ENCODE data around the gene KCTD1.
"Not testable (repeated sequence)": the region's sequence is repeated elsewhere in the genome, so short reads cannot be mapped to it uniquely, and the experiment has no call there.

KCTD1 gene

GRCh38 chr18:26442126-26442525 is 106.2 kb downstream of the KCTD1 start:
- no peak overlapping the region for H3K27ac ChIP-seq
- TF ChIP-seq CTCF (IDR thresholded peaks at IDR 0.05) (no peak), ZFX (IDR thresholded peaks at IDR 0.05; ENCODE audit: borderline replicate concordance) (no peak)

DNA sequence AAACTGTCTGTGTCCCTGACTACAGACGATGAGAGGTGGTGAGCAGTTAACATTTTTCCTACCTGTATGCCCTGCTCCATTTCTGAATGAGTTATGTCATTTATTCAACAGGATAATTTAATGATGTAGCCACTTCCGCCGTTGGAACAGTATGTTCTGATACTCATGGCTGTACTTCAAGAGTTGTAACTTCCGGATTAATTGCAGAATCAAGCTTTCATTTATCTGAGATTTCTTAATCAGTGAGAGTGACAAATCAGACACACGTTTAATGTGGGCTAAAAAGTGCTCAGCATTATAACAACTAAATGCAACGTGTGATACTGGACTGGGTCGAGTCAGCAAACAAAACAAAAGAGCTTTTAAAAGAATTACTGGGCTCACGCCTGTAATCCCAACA is 107.7 kb downstream of the KCTD1 start:
- no peak for TF ChIP-seq ZFX (IDR thresholded peaks at IDR 0.05; ENCODE audit: borderline replicate concordance)
- no peak for TF ChIP-seq CTCF (IDR thresholded peaks at IDR 0.05)
- H3K27ac ChIP-seq, result no peak overlapping the region

DNA sequence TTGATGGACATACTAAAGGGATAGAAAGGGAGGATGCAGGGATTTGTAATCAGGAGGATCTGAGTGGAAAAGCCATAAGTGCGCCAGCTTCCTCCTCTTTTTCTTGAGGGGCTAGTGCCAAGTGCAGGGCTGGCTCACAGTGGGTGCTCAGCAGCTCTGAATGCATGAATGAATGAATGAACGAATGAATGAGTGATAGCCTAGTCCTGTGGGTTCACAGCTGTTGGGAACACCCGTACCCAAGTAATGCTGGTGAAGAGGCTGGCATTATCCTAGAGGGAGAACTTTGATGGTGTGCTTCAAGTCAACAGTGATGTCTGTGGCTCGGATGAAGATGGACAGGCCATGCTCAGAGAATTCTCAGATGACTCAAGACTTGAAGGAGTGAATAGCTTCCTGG is 108.8 kb downstream of the KCTD1 start:
- no peak for TF ChIP-seq ZFX (IDR thresholded peaks at IDR 0.05; ENCODE audit: borderline replicate concordance)
- no peak for TF ChIP-seq CTCF (IDR thresholded peaks at IDR 0.05)
- no peak overlapping the region for H3K27ac ChIP-seq

DNA sequence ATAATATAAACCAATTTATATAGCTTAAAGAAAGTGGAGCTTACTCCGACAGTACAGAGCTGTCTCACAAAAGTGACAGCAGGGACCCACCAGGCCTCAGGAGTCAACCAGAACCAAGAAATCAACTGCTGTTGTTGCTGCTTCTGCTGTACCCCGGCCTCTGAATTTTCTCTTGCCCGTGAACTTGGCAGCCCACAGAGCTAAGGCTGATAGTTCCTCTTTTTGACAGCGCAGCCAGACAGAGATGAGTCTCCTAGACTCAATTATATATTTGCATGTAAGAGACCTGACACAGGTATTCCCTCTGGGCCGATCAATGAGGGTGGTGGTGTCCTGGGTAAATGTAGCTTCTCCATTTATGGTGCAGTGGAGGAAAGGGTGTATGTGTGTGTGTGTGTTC is 109.4 kb downstream of the KCTD1 start:
- TF ChIP-seq ZFX (IDR thresholded peaks at IDR 0.05; ENCODE audit: borderline replicate concordance) (no peak), CTCF (IDR thresholded peaks at IDR 0.05) (no peak)
- no peak overlapping the region for H3K27ac ChIP-seq

DNA sequence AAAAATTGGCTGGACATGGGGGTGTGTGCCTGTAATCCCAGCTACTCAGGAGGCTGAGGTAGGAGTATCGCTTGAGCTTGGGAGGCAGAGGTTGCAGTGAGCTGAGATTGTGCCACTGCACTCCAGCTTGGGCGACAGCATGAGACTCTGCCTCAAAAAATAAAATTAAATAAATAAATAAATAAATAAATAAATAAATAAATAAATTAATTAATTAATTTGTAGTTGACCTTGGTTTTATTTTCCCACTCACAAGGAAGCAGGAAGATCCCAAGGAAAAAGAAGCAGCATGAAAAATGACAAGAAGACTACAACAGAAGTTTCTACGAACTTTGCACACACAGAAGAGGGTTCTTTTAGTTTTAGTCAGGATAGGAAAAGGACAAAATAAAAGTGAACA is 110.7 kb downstream of the KCTD1 start:
- H3K27ac ChIP-seq, result not testable (repeated sequence)

DNA sequence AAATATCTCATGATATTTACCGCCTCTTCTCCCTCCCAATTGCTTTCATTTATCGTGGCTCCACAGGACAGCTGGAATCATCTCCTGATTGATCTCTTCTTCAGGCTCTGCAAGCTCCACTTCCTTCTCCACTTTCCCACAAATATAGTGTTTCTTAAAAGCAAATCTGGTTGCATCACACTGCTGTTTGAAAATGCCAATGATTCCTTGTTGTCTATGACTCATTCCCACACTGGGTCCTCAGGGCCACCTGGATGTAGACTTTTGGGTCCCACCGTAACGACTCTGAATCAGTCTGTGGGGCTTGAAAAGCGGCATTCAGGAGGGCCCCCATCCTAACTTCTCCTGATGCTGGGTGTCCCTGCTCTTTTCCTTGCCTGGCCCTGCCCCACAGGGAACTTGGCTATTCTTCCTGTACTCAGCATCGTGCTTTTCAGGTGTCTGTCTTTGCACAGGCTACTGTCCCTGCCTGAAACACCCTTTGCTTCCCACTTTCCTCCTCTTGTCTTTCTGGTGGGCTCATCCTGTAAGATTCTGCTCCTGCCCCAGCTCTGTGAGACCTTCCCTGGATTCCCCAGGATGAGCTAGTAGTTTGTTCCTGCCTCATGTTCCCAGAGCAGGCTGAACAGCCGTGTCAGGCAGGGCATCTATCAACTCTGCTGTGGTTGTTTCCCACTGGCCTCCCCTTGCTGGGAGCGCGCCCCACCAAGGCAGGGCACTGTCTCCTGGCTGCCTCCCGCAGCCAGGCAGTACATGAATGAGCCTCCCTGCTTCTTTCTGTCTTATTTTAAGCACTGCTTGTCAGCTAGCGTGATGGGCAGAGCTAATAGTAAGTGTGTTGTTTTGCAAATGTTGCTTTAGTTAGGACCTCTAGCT is 111.9 kb downstream of the KCTD1 start:
- TF ChIP-seq ZFX (IDR thresholded peaks at IDR 0.05; ENCODE audit: borderline replicate concordance) (no peak), CTCF (IDR thresholded peaks at IDR 0.05) (no peak)
- no peak overlapping the region for H3K27ac ChIP-seq

DNA sequence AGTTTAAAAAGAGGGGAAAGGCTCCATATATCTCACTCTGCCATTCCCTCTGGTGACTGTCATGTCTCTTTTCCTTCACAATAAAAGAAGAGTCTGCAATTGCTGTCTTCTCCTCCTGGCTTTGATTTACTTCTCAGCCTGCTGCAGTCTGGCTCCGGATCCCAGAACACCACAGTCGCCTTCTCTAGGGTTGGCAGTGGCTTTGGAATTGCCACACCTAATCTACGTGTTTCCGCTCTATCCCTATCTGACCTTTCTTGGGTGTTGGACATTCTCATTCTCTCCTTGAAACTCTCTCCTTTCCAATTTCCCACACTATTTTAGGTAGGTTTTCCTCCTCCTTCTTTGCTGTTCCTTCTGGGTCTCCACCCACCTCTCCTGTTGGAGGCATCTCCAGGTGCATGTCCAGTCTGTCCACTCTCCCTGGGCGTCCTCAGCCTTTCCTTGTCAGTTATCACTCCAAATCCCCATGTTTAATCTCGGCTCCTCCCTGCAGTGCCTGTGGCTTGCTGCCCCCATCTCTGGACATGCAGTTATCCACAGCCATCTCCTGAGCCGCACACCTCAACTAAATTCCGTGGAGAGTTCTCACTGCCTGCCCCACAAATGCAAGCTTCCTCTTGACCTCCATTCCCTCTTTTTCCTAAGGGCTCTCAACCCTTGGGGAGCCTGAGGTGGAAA is 112.8 kb downstream of the KCTD1 start:
- no peak for TF ChIP-seq CTCF (IDR thresholded peaks at IDR 0.05)
- no peak for TF ChIP-seq ZFX (IDR thresholded peaks at IDR 0.05; ENCODE audit: borderline replicate concordance)
- H3K27ac ChIP-seq, result no peak overlapping the region
